ENCODE data around the gene ASAP2. TPM values are rescaled to one million over a fixed set of nuclear protein-coding genes. Genes with fewer than 3 reads are reported as not detected.

The ASAP2 gene
- polyA plus RNA-seq, 1 experiment, result 30.0 TPM

DNA sequence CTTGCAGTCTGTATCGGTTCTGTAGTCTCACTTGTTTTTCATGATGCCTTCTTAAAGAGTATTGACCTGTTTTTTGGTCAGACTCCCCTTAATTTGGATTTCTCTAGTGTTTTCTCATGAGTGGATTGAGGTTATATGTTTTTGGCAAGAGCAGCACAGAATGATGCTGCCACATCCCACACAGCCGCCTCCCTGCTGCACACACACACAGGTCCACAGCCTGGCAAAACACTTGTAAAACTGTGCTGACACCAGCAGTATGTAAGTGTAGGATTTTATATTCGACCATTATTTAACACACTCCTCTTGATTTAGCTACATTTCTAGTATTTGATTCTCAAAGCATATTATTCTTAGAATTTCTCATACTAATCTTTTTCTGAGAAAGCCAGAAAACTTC, 148.7 kb downstream of the ASAP2 start:
- no peak overlapping the region for H3K4me3 ChIP-seq (ENCODE audit: low read depth, low read length)
- TF ChIP-seq, protein P1, sequence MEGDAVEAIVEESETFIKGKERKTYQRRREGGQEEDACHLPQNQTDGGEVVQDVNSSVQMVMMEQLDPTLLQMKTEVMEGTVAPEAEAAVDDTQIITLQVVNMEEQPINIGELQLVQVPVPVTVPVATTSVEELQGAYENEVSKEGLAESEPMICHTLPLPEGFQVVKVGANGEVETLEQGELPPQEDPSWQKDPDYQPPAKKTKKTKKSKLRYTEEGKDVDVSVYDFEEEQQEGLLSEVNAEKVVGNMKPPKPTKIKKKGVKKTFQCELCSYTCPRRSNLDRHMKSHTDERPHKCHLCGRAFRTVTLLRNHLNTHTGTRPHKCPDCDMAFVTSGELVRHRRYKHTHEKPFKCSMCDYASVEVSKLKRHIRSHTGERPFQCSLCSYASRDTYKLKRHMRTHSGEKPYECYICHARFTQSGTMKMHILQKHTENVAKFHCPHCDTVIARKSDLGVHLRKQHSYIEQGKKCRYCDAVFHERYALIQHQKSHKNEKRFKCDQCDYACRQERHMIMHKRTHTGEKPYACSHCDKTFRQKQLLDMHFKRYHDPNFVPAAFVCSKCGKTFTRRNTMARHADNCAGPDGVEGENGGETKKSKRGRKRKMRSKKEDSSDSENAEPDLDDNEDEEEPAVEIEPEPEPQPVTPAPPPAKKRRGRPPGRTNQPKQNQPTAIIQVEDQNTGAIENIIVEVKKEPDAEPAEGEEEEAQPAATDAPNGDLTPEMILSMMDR (IDR thresholded peaks at IDR 0.05; ENCODE audit: low read depth, low read length), result no peak
- H3K27me3 ChIP-seq (ENCODE audit: control insufficient read depth, insufficient read depth, low read length), result no peaks in the 10 kb centered on the region
- DNase-seq (ENCODE audit: low read depth, low spot score), result no peak
- CTCF ChIA-PET, result interaction anchor here (0.9 to 1.6 kb wide), 3 partner anchors 16 to 216 kb away, joined by 3 to 10 read pairs (median 4); no protein-coding TSS in a partner anchor
- H3K27ac ChIP-seq (ENCODE audit: low read depth, low read length), result no peak overlapping the region
- POLR2A ChIA-PET, result interaction anchor here (1.4 kb wide), 1 partner anchor 9 kb away, joined by 6 read pairs; no protein-coding TSS in a partner anchor
- H3K9me3 ChIP-seq (ENCODE audit: control insufficient read depth, insufficient read depth, low read length), result no peaks in the 10 kb centered on the region

DNA sequence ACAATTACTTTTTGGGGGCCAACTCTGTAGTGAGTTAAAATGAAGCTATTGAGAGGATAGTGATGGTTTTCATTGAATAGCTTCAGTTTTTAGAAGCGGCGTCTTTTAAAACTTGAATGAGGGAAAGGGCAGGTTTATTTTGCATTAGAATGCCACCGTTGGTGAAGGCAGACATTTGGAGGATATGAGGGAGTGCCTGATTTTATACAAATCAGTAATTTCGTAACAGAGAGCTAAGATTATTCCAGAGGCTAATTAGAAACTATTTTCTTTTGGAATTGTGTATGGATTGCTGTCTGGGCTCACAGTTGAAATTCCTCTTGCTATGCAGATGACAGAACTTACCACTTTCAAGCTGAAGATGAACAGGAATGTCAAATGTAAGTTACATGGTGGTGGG, 149.1 kb downstream of the ASAP2 start:
- no peaks in the 10 kb centered on the region for H3K27me3 ChIP-seq (ENCODE audit: control insufficient read depth, insufficient read depth, low read length)

DNA sequence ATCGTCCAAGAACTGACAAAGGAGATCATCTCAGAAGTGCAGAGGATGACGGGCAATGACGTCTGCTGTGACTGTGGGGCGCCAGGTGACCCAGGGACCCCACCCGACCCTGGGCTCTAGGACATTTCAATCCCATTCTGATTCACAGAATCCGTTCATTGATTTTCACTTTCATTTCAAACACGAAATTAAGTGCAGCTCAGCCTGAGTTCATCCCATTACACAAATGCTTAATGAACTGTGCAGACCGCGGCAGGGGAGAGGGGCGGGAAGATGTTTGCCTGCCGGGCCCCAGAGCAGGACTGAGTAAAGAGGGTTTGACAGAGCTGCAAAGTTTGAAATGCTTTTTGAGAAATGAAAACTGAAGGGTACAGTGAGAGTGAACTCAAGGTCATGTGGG, 149.6 kb downstream of the ASAP2 start:
- ChIA-PET POLR2A (no interaction called here), CTCF (interaction anchor here (0.6 to 1.6 kb wide), 4 partner anchors 15 to 487 kb away, joined by 3 to 10 read pairs (median 4); no protein-coding TSS in a partner anchor)
- no peaks in the 10 kb centered on the region for H3K9me3 ChIP-seq (ENCODE audit: control insufficient read depth, insufficient read depth, low read length)
- H3K27ac ChIP-seq (ENCODE audit: low read depth, low read length), result no peak overlapping the region
- TF ChIP-seq, protein P1 (IDR thresholded peaks at IDR 0.05; ENCODE audit: low read depth, low read length), result no peak
- no peak overlapping the region for H3K4me3 ChIP-seq (ENCODE audit: low read depth, low read length)
- H3K27me3 ChIP-seq (ENCODE audit: control insufficient read depth, insufficient read depth, low read length), result no peaks in the 10 kb centered on the region
- no peak for DNase-seq (ENCODE audit: low read depth, low spot score)

More for the DNA sequence above, 149.1 kb downstream of the ASAP2 start:
- no peak overlapping the region for H3K4me3 ChIP-seq (ENCODE audit: low read depth, low read length)
- ChIA-PET POLR2A (interaction anchor here (1.4 kb wide), 1 partner anchor 9 kb away, joined by 6 read pairs; no protein-coding TSS in a partner anchor), CTCF (interaction anchor here (0.9 to 1.6 kb wide), 2 partner anchors 15 to 216 kb away, joined by 4 to 10 read pairs; no protein-coding TSS in a partner anchor)
- DNase-seq (ENCODE audit: low read depth, low spot score), result no peak
- no peak overlapping the region for H3K27ac ChIP-seq (ENCODE audit: low read depth, low read length)
- TF ChIP-seq, protein P1 (IDR thresholded peaks at IDR 0.05; ENCODE audit: low read depth, low read length), result no peak
- no peaks in the 10 kb centered on the region for H3K9me3 ChIP-seq (ENCODE audit: control insufficient read depth, insufficient read depth, low read length)

DNA sequence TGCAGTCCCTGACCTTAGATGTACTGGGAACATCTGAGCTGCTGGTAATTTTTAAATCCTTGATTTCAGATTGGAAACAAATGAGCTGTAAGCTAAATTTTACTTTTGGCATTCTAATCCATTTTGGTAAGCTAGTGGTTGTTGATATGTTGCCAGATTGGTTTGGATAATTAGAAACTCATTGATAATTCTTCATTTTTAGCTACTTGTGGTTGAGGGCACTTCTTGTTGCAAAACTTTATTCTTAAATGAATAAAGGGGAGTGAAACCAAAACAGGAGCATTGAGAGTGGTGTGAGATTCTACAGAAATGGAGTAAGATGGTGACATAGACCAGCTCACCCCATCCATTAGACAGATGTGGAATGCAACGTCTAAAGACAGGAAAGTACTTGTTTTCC, 152.2 kb downstream of the ASAP2 start:
- ChIA-PET CTCF (interaction anchor here (0.7 to 1.9 kb wide), 3 partner anchors 12 to 216 kb away, joined by 3 to 9 read pairs (median 3); no protein-coding TSS in a partner anchor), POLR2A (no interaction called here)
- Histone ChIP-seq H3K27ac (ENCODE audit: low read depth, low read length) (no peak overlapping the region), H3K9me3 (ENCODE audit: control insufficient read depth, insufficient read depth, low read length) (no peaks in the 10 kb centered on the region), H3K4me3 (ENCODE audit: low read depth, low read length) (no peak overlapping the region), H3K27me3 (ENCODE audit: control insufficient read depth, insufficient read depth, low read length) (no peaks in the 10 kb centered on the region)
- TF ChIP-seq, protein P1 (IDR thresholded peaks at IDR 0.05; ENCODE audit: low read depth, low read length), result no peak
- DNase-seq (ENCODE audit: low read depth, low spot score), result no peak

DNA sequence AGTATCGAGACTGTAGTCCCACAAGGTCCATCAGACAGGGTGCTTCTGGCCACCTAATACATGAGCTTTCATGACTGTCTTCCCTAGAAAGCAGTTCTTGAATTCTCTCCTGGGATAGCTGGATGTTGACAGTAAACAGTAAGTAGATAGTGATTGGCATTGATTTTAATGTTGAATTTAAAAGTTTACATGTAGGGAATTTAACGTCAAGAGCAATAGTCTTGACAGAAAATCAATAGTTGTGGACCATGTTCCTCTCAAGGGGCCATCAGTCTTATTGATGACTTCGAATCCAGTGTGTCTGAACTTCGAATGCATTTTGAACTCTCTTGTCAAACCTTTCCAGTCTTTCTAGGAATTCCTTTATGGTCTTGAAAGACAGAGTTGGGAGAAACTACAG, 152.9 kb downstream of the ASAP2 start:
- H3K9me3 ChIP-seq (ENCODE audit: control insufficient read depth, insufficient read depth, low read length), result no peaks in the 10 kb centered on the region
- POLR2A ChIA-PET, result no interaction called here
- no peak overlapping the region for H3K27ac ChIP-seq (ENCODE audit: low read depth, low read length)
- CTCF ChIA-PET, result interaction anchor here (0.6 to 1.9 kb wide), 4 partner anchors 10 to 219 kb away, joined by 3 to 9 read pairs (median 4); no protein-coding TSS in a partner anchor
- no peaks in the 10 kb centered on the region for H3K27me3 ChIP-seq (ENCODE audit: control insufficient read depth, insufficient read depth, low read length)
- no peak overlapping the region for H3K4me3 ChIP-seq (ENCODE audit: low read depth, low read length)
- TF ChIP-seq, protein P1 (IDR thresholded peaks at IDR 0.05; ENCODE audit: low read depth, low read length), result no peak
- no peak for DNase-seq (ENCODE audit: low read depth, low spot score)
